GM23338 (cell line): ENCODE data around the gene PRUNE1.

ENCODE experiments used
- CREB1 ChIP-seq: fragments of 250-450 bp; sonication (Bioruptor Pico); IDR thresholded peaks from 2 replicates; pipeline ENCODE4 v1.5.0; 2020; ENCODE audit warnings: low read depth, mild to moderate bottlenecking, moderate library complexity
- CTCF ChIP-seq, 2 experiments: fragments of 200-600 bp in 1 of 2; sonication (generic) in 1 of 2; conservative IDR thresholded peaks; 2 replicates each; pipeline versions ENCODE4 v1.5.1 to v1.6.1; 2016 to 2017; ENCODE audit warnings: antibody characterized with exemption in 2 of 2, low read depth in 2 of 2, mild to moderate bottlenecking in 2 of 2, moderate library complexity in 1 of 2
- EZH2 ChIP-seq: fragments of 200-600 bp; sonication (generic); IDR thresholded peaks from one replicate; pipeline ENCODE4 v1.8.0; 2017; ENCODE audit warnings: antibody characterized with exemption, mild to moderate bottlenecking, low read depth; ENCODE audit not compliant: unreplicated experiment
- NANOG ChIP-seq: IDR thresholded peaks from 2 replicates; pipeline ENCODE4 v1.6.1; 2016; ENCODE audit warnings: antibody characterized with exemption, borderline replicate concordance
- POLR2AphosphoS5 ChIP-seq: IDR thresholded peaks from 2 replicates; pipeline ENCODE4 v1.6.1; 2016; ENCODE audit warnings: antibody characterized with exemption, low read depth
- REST ChIP-seq: IDR thresholded peaks from one replicate; pipeline ENCODE4 v1.6.1; 2018; ENCODE audit warnings: antibody characterized with exemption; ENCODE audit not compliant: unreplicated experiment
- STAT1 ChIP-seq: IDR thresholded peaks from one replicate; pipeline ENCODE4 v1.6.1; 2016; ENCODE audit warnings: antibody characterized with exemption; ENCODE audit not compliant: unreplicated experiment
- ZNF114 ChIP-seq: fragments of 250-450 bp; sonication (Bioruptor Pico); IDR thresholded peaks from 2 replicates; pipeline ENCODE4 v1.5.0; 2020; ENCODE audit warnings: mild to moderate bottlenecking, moderate library complexity
- TF ChIP-seq, protein P1 (sequence below): IDR thresholded peaks from 2 replicates; pipeline ENCODE4 v1.6.1; 2016; ENCODE audit warnings: antibody characterized with exemption

DNA sequence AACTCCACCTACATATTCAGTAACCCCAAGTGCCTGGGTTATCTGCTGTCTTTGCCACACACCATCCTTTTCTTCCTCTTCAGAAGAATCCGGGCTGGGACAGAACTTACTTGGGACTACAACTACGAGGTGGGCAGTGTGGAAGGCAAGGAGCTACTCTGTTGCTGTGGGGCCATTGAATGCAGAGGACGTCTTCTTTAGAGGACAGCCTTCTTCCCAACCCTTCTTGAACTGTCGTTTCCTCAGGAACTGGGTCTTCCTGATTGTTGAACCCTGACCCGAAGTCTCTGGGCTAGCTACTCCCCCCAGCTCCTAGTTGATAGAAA, 44.1 kb upstream of the PRUNE1 start:
- TF ChIP-seq CTCF (conservative IDR thresholded peaks at IDR 0.05; ENCODE audit: low read depth in 2 of 2) = no peak
- TF ChIP-seq POLR2AphosphoS5 = no peak
- no peak for TF ChIP-seq NANOG
- TF ChIP-seq EZH2 = no peak
- no peak for TF ChIP-seq REST
- no peak for TF ChIP-seq ZNF114 (CRISPR knock-in tag)
- TF ChIP-seq, protein P1, sequence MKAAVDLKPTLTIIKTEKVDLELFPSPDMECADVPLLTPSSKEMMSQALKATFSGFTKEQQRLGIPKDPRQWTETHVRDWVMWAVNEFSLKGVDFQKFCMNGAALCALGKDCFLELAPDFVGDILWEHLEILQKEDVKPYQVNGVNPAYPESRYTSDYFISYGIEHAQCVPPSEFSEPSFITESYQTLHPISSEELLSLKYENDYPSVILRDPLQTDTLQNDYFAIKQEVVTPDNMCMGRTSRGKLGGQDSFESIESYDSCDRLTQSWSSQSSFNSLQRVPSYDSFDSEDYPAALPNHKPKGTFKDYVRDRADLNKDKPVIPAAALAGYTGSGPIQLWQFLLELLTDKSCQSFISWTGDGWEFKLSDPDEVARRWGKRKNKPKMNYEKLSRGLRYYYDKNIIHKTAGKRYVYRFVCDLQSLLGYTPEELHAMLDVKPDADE = no peak
- TF ChIP-seq CREB1 (CRISPR knock-in tag) = no peak
- no peak for TF ChIP-seq STAT1
